HG02981 (cell line): ENCODE results near the gene POLE2.
"Not testable (repeated sequence)": the region's sequence is repeated elsewhere in the genome, so short reads cannot be mapped to it uniquely, and the experiment has no call there.

Experiments
- ATAC-seq: cut with Tn5 transposase; IDR thresholded peaks from one replicate; pipeline ENCODE4 v1.9.1; 2021; ENCODE audit warnings: mild to moderate bottlenecking, moderate library complexity; ENCODE audit not compliant: unreplicated experiment

POLE2 gene

DNA sequence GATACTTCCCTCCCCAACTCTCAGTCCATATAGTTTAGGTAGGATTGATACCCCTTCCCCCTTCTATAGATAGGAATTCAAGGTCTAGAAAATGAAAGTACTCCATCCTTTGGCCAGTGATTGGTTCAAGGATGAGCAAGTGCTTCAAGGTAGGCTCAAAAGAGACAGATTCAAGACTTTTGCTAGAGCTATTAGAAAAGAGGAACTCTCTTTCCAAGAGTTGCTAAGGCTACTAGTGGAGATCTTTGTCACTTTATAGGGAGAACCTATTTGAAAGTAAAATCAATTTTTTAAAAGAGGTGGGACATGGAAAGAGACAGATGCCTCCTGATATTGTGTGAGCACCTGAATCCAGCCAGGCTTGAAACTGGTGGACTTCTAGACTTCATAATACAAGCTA is 17.5 kb downstream of the POLE2 start:
- no peak for ATAC-seq

DNA sequence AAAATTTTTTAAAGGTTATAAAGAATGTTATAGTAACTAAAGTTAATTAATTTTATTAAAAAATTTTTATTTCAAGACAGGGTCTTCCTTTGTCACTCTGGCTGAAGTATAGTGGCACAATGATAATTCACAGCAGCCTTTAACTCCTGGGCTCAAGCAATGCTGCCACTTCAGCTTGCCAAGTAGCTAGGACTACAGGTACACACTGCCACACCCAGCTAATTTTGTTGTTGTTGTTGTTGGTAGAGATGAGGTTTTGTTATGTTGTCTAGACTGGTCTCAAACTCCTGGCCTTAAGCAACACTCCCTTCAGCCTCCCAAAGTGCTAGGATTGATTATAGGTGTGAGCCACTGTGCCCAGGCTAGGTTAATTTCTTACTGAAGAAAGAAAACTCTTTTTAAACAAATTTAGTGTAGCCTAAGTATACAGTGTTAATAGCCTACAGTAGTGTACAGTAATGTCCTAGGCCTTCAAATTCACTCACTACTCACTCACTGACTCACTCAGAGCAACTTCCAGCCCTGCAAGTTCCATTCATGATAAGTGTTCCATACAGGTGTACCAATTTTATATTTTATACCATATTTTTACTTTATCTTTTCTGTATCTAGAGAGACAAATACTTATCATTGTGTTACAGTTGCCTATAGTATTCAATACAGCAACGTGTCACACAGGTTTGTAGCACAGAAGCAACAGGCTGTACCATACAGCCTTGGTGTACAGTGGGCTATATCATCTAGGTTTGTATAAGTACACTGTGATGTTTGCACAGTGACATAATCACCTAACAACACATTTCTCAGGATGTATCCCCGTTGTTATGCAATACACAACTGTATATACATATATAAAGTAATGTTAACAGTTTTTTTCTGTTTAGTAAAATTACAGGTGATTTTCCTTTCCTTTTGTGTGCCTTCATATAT is 28.2 kb downstream of the POLE2 start:
- no peak for ATAC-seq

DNA sequence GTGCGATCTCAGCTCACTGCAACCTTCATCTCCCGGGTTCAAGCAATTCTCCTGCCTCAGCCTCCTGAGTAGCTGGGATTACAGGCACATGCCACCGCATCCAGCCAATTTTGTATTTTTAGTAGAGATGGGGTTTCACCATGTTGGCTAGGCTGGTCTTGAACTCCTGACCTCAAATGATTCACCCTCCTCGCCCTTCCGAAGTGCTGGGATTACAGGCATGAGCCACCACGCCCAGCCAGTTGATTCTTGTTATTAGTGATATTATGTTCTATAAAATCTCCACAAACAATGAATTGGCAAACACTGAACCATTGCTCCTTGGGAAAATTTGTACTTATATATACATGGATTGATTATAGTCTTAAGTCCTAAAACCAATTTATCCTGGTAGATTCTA is 30.5 kb downstream of the POLE2 start:
- not testable (repeated sequence) for ATAC-seq

DNA sequence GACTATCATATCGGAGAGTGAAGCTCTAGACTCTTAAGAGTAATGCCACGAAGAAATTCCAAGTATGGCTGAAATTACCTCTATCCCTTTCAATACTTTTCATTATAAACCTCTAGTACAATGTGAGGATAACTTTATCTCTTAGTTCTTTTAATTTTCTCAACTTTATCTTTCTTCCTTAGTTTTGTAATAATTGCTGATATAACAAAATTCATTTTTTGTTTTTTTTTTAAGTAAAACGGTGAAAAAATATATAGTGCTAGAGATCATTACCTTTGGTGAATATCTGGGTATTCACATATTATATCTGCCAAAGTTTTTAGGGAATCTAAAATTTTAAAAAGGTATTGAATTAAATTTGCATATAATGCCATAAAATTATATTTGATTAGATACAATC is 33.5 kb downstream of the POLE2 start:
- ATAC-seq = no peak

DNA sequence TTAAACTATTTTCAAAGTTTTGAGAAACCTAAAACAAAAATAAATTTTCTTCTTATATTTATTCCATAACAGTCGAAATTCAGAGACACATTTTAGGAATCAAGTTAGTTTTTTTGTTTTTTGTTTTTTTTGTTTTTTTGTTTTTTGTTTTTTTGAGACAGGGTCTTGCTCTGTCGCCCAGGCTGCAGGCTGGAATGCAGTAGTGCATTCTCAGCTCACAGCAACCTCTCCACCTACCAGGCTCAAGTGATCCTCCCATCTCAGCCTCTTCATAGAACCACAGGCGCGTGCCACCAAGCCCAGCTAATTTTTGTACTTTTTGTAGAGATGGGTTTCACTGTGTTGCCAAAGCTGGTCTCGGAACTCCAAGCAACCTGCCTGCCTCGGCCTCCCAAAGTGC is 34.5 kb downstream of the POLE2 start:
- ATAC-seq = no peak

DNA sequence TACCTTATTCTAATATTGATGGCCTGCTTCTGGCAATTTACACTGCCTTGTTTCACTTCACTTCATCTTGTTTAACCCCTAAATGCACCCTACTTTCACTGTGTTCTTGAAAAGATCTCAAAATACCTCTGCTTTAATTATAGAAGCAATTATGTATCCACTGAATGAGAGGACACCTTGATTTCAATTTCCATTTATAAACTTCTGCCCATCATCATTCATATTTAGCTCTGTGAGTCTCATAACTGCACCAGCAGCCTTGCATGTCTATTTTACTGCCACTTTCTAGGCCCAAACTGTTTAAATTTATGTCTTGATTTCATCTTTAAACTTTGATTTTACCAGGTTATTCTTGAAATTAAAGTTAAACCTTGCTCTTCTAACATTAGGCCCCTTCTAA is 45.9 kb downstream of the POLE2 start:
- no peak for ATAC-seq

DNA sequence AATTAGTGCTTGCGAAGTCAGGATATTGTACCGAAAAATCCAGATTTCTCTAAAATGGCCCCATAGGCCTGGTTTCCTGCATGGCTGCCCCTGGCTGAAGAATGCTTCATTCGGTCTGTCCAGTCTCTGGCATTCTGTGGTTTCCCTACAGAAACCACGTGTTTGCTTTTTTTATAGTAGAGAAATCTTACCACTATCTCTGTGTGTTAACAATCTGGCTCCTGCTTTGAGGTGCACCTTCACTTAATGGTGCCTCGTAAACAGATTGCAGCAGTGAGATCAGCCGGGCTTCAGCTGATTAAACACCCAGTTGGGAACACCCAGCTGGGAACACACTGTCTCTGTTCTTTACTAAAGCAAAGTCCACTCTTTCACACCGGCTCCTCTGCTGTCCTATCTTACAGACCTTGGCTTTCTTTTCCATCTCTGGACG is 46.3 kb downstream of the POLE2 start:
- no peak for ATAC-seq

DNA sequence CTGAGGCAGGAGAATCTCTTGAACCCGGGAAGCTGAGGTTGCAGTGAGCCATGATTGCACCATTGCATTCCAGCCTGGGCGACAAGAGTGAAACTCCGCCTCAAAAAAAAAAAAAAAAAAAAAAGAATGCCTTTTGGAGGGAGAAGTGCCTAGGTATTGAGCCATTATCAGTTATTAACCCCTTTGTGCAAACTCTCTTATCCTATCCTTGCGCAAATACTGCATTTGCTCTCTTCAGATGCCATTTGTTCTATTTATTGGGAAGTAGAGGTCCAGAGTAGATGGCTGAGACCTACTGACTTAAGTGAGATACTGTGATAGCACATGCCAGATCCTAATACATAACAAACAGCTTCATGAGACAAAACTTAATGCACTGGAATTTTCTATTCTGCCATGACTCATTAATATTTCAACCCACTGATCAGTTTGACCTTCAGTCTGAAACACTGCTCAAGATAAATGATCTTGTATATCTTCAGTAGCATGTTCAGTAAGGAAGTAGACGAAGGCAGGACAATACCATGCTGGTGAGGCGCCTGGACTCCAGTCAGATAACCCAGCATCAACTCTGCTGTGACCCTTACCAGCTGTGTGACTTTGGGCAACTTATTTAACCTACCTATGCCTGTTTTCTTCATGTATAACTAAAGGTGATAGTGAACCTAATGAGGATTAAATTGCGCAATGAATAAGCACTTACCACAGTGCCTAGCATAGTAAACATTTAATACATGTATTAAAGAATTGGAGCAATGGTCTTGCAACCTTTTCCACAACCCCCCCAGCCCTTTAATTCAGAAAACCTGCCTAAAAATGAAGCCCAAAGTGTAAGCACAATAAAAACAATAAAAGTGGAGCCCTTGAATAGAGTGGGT is 47.2 kb downstream of the POLE2 start:
- ATAC-seq = no peak

DNA sequence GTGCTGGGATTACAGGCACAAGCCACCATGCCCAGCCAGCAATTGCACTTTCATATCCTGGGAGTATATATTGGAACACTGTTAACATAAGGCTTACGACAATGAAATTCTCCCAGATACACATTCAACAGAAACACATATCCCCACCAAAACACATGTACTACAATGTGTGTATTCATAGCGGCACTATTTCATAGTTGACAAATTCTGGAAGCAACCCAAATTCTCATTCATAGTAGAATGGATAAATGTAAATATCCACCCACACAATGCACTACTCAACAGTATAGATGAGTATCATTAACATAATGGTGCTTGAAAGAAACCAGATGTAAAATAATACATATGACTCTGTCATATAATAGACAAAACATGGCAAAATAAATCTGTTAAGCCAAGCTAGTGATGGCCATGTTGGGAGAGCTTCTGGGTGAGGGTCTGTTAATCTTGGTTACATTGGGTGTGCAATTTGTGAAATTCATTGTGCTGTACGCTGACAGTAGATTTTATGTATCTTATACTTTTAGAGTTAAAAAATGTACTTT is 50.4 kb downstream of the POLE2 start:
- ATAC-seq = no peak

DNA sequence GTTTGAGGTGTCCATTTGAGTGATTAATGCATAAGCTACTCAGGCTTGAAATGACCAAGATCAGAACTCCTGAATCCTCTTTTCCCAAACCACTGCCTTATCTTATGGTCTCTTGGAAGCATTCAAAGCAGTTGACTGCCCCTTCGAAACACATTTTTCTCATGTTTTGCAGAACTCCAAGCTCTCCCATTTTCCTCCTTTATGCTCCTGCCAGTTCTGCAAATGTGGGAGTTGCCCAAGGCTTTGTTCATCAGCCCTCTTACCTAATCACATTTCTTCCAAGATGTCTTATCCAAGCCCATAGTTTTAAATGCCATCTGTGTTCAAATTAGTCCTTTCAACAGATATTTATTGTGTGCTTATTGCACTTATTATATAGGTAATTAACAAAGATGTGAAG is 51.1 kb downstream of the POLE2 start:
- no peak for ATAC-seq

DNA sequence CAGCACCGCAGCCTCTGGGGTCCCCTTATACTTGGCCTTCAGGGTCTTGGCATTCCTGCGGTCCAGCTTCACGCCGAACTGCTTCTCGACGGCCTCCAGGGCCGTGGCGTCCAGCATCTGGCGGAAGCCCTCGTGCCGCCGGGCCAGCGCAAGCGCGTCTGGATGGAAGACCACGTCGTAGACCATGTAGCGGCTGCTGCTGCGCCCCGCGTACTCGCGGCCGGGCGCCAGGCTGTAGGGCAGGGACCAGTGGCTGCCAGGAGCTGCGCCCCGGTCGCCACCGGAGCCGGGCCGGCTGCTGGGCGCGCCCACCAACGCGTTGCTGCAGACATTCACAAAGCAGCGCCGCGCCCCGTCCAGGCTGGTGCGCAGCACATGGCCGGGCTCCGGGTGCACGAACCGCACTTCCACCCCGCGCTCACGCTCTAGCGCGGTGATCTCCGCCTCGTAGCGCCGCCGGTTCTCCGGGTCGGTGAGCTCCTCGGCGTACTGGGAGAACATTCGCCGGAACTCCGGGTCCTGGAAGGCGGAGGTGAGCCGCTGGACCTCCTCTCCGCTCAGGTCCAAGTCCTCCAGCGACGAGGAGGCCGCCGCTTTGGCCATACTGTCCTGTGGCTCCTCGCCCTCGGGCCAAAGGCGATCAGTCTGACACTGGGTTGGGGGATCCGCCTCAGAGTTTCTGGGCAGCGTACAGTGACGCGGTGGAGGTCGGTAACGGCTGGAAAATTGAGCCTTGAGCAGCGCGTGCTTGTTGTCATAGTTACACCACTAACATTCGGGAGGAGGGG is 53.3 kb downstream of the POLE2 start, which contains the start of gene DNAAF2:
Gene DNAAF2 (minus strand): TSS at position 698 of the 788 bp plus-strand sequence. CDS start 95 bp downstream, at position 603.
- peak; percentile 27 for ATAC-seq

DNA sequence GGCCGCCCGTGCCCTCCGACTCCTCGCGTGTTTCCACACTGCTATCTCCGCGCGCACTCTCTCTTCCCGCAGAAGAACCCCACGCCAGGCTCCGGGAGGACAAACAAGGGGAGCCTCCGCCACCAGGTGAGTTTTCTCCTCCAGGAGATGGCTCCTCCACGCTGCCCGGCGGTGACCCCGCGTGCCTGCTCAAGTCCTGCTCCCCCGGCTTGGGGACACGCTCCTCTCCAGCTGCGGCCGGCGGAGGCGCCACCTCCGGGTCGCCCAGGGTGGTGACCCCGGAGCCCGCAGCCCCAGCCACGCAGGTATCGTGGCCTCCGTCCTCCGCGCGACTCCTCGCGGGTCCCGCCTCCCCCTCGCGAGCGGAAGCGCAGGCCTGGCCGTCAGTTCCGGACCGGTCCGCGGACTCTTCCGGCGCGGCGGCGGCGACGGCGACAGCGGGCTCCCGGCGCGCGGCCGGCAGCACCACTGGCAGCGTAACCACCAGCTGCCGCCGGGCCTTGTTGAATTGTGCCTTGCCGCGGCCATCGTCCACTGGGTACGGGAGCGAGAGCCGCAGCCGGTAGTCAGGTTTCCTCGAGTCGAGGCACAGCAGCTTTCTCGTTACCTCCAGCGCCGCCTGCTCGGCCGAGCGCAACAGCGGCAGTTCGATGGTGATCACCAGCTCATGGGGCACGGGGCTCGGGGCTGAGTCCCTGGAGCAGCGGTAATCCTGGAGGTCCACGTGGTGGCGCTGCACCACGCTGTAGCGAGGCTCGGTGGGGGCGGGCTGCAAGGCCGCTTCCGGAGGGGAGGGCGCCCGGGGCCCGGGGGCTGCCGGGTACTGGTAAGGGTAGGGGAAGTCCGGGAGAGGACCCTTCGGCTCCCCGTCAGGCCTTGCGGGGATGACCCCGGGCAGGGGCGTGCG is 54.1 kb downstream of the POLE2 start:
- peak; percentile 73 for ATAC-seq

DNA sequence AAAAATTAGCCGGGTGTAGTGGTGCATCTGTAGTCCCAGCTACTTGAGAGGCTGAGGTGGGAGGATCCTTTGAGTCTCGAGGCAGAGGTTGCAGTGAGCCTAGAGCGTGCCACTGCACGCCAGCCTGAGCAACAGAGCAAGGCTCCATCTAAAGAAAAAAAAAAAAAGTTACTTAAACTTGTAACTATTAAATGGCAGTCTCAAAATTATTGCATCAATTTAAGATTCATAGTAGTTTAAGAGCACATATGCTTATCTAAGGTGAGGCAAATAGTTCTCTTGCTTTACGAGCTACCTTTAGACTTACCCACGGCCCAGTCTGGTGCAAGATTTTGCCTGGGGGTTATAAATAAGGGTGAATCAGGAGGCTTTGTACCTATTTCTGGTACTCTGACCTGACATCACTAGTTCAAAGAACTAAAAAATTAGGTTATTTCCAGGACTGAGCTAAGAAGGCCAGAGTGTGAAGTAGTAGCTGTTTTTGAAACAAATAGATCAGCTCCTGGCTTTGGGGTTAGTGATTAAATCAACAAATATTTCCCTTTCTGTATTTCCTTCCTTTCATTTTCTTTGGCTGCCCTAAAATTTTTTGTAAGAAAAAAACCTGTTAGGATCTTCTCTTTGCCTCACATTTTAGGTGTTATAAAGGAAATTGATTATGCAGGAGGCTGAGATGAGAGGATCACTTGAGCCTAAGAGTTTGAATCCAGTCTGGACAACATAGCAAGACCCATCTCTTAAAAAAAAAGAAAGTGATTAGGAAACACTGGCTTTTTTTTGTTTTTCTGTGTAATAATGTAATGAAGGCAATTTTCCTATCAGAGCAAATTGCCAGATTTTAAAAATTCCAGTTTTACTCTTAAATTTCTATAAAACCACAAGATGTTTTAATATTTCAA is 63.8 kb downstream of the POLE2 start:
- ATAC-seq = no peak

DNA sequence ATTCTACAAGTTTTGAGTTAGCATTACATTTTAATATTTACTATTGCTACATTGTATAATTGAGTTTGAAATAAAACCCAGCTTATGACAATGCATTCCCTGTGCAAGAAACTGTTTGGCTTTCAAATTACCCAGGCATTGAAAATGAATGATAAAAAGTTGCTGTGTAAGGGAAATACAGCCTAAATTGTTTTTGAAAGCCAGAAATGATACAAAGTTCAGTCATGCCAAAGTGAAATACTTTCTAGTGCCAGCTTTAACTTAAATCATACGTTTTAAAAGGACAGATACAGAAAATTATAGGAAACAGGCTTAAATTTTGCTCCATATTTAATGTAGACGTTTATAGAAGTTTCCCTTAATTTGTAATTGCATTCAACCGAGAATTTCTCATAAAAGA is 64.6 kb downstream of the POLE2 start:
- no peak for ATAC-seq

DNA sequence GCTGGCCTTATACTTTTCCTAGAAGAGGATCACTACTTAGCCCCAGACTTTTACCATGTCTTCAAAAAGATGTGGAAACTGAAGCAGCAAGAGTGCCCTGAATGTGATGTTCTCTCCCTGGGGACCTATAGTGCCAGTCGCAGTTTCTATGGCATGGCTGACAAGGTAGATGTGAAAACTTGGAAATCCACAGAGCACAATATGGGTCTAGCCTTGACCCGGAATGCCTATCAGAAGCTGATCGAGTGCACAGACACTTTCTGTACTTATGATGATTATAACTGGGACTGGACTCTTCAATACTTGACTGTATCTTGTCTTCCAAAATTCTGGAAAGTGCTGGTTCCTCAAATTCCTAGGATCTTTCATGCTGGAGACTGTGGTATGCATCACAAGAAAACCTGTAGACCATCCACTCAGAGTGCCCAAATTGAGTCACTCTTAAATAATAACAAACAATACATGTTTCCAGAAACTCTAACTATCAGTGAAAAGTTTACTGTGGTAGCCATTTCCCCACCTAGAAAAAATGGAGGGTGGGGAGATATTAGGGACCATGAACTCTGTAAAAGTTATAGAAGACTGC is 65.9 kb downstream of the POLE2 start:
- no peak for ATAC-seq

DNA sequence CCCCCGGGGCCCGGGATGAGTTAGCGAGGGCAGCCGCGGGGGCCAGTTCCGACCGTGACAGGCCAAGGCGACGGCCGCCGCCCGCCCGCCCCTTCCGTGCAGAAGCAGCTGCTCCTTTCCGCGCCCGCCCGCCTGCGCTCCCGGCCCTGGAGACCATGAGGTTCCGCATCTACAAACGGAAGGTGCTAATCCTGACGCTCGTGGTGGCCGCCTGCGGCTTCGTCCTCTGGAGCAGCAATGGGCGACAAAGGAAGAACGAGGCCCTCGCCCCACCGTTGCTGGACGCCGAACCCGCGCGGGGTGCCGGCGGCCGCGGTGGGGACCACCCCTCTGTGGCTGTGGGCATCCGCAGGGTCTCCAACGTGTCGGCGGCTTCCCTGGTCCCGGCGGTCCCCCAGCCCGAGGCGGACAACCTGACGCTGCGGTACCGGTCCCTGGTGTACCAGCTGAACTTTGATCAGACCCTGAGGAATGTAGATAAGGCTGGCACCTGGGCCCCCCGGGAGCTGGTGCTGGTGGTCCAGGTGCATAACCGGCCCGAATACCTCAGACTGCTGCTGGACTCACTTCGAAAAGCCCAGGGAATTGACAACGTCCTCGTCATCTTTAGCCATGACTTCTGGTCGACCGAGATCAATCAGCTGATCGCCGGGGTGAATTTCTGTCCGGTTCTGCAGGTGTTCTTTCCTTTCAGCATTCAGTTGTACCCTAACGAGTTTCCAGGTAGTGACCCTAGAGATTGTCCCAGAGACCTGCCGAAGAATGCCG is 66.7 kb downstream of the POLE2 start:
- peak; percentile 24 for ATAC-seq
